ENCODE measurements around the gene IL18BP.
A peak's percentile ranks its signal among the peaks of the same experiment; 100 is the strongest.

IL18BP gene

DNA sequence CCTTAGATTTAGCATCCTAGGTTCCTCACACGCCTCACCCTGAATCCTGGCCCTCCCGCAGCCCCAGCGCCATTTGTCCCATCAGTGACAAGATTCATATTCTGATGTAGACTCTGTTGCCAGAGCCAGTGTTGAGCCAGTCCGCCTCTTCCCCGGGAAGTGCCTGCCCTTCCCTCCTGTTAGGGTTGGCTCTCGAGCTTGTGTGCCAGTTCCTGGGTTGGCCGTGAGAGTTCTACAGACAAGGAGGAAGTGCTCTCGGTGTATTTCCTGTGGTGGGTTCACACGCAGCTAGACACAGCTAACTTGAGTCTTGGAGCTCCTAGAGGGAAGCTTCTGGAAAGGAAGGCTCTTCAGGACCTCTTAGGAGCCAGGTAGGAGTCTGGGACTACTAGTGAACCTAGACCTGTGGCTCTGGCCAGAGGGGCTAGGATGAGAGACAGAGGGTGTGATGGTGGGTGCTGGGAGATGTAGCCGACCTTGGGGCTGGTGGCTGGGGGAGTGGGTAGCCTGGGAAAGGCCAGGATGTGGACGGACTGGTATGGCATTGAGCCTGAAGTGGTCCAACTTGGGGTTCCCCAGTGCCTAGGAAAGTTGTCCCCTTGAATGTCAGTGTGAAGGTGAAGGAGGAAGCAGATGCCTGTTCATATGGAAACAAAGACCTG lies at the start of gene IL18BP:
Gene IL18BP, plus strand, starts transcription at position 261 of the 662 bp plus-strand sequence. CDS start 1,076 bp downstream, outside the sequence.
- DNase-seq: no peak

DNA sequence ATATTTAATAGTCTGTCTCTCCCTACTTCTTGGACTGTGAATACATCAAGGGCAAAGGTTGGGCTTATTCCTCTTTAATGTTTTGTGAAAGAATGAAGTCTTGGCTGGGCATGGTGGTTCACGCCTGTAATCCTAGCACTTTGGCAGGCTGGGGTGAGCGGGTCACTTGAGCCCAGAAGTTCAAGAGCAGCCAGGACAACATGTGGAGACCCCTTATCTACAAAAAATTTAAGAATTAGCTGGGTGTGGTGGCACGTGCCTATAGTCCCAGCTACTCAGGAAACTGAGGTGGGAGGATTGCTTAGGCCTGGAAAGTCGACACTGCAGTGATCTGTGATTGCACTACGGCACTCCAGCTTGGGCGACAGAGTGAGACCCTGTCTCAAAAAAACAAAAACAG lies 49.7 kb upstream of the IL18BP start:
- no peak for DNase-seq

DNA sequence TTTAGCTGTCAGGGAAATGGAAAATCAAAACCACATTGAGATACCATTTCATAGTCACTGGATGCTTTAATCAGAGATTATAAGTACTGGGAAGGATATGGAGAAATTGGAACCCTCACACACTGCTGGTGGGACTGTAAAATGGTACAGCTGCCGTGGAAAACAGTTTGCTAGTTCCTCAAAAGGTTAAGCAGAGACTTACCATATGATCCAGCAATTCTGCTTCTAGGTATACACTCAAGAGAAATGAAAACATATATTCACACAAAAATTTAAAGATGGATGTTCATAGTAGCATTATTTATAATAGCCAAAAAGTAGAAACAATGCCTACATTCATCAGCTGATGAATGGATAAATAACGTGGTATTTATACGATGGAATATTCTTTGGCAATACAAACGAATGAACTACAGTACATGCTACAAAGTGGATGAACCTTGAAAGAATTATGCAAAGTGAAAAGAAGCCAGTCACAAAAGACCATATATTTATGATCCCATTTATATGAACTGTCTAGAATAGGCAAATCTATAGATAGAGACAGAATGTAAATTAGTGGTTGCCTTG lies 46.9 kb upstream of the IL18BP start:
- DNase-seq: no peak

DNA sequence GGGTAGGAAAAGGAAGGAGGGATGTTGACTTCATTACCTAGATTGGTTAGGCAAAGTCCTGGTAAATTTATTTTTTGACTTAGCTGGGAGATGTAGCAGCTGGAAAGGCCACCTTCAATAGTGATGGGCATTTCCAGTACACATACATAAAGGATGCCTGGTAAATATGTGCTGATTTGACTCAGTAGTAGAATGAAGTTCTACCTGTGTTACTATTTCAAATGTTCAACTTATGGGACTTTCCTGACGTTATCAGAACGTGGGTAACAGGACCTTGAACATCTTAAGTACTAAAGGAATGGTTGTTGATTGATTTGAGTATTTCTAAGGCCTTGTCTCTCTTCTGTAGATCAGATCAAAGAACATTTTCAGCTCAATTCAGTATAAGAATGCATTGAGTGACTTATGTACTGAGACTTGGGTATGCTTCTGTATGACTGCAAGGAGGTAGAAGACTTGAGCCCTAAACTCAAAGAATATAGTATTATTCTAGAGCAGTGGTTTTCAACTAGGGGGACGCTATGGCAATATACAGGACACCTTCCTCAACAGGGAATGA lies 42.7 kb upstream of the IL18BP start:
- DNase-seq: no peak

DNA sequence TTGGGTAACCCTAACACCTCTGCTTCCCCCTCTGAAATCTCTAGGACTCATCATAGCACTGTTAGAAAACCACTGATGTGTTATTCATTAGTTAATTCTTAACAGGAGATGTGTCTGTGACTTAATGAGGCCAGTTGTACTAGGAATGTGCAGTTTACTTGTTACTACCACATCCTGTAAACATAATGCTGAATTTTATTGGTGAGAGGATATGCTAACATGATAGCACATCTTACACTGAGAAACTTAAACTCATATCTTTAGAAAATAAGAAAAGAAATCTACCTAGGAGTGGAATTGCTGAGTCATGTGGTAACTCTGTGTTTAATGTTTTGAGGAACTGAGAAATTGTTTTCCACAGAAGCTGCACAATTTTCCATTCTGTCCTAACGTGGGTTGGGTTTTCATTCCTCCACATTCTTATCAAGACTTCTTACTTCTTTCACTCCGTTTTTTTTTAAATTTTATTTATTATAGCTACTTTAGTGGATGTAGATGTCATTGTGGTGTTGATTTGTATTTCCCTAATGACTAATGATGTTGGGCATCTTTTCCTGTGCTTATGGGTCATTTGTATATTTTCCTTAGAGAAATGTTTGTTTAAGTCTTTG lies 36.2 kb upstream of the IL18BP start:
- no peak for DNase-seq

DNA sequence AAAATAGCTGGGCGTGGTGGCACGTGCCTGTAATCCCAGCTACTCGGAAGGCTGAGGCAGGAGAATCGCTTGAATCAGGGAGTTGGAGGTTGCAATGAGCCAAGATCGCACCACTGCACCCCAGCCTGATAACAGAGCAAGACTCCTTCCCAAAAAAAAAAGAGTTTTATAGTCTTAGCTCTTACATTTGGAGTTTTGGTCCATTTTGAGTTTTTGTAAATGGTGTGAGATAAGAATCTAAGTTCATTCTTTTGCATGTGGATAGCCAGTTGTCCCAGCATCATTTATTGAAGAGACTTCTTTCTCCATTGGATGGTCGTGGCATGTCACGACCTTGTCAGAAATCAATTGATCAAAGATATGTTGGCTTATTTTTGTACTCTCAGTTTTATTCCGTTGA lies 35.2 kb upstream of the IL18BP start:
- no peak for DNase-seq

DNA sequence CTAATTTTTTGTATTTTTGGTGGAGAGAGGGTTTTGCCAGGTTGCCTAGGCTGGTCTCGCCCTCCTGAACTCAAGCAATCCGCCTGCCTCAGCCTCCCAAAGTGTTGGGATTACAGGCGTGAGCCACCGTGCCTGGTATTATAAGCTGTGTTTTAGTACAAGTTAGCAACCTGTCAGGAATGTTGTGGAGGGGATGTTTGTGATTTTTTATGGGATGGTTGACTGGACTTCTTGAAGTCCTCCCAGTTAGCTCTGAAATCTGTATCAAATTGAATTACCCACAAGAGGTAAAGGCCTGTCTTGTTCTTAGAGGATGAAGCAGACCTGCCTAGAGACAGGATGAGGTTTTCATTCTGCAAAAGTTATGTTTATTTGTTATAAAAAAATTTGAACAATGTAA lies 34.1 kb upstream of the IL18BP start:
- DNase-seq: no peak

DNA sequence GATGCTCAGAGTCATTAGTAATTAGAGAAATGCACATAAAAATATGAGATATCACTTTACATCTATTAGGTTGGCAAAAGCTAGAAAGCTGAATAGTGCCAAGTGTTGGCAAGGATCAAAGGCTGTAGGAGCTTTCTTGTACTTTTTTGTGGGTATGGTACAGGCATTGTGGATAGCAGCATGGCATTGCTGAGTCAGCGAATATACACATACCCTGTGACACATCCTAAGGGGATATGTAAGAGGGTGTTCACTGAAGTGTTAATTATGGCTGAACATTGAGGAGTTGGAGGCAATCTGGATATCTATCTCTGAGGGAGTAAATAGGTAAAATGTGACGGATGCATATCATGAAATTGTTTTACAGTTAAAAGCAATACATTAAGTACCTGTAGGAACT lies 27.0 kb upstream of the IL18BP start:
- DNase-seq: no peak

DNA sequence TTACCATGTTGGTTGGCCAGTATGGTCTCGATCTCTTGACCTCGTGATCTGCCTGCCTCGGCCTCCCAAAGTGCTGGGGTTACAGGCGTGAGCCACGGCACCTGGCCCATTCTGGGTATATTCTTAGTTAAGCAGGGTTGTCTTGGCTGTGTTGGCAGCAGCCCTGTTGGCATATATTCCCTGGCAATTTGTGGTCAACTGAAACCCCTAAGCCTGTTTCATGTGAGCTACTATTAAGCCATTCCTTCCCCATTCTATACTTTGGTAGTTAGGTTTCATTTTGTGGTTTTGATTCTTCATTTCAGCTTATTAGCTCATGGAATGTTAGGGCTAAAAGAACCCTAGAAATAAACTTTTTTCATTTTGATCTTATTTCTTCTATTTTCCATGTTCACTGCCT lies 22.2 kb upstream of the IL18BP start:
- DNase-seq: no peak

DNA sequence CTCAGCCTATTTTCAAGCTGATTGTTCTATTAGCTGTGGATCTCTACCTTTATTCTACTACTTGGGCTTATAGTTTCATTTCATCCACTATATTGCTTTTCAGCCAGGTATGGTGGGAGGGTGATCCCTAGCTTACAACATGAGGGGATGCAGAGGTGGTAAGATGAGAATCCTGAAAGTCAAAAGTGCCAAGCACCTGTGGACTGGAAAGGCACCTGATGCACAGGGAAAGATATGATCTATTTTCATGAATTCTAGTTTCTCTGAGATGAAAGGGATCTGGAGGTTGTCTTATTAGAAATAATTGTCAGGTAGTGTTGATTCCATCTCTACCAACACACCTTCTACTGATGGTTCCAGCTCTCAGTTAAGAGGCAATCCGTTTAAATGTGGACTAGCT lies 21.6 kb upstream of the IL18BP start:
- DNase-seq: no peak

DNA sequence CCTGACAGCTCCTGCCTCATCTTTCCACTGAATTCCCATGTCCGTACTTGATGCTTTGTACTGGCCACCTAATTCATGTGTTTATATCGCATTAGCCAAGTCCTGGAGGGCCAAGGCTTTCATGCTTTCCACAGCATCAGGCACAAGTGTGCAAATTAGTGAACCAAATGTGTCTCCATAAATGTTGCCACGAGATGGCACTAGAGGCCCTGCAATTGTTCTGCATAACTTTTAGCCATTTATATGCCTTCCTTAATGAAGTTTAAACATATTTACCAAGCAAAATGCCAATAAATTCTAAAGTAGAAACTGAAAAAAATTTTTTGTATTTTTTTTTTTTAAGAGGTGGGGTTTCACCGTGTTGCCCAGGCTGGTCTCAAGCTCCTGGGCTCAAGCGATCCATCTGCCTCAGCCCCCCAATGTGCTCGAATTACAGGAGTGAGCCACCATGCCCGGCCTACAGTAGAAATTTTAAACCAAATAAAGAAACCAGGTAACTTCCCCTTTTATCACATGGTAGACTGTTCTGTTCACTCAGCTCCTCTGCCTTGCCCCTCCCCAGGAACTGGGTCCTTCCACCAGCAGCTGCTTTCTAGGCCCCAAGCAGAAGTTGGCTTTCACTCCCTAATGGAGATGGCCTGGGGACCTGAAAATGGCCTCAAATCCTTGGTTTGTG lies 20.8 kb upstream of the IL18BP start:
- peak; percentile 7 for DNase-seq

DNA sequence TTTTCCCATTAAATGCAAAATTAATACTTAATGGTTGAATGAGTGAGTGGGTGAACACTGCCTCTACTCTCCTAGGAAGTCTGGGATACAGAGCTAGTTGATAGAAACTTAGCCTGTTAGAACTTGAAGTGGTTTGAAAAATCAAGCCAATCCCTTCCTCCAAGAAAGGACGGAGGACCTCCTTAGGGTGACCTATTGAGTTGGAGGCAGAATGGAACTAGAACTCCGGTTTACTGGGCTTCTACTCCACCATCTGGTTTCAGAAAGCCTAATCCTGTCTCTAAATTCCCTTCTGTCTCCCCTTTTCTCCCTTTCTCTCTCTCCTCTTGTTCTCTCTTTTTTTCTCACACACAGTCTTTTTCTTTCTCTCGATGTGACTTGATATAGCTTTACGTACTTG lies 19.6 kb upstream of the IL18BP start:
- DNase-seq: no peak

DNA sequence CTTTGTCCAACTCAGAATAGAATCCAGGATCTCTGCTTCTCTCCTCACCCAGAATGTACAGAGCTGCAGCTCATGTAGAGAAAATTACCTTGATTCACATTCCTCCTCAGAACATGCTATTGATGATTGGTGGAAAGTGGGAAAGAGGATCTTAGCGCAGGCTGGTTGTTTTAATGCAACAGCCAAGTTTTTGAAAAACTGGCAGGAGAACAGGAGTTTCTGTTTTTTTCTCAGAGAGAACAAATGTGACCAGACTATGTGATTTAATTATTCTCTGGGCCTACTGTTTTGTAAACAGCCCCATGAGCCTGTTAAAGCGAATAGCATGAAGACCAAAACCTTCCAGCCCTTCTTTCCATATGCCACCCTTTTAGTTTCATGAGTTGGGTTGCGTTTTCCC lies 19.1 kb upstream of the IL18BP start:
- DNase-seq: no peak

DNA sequence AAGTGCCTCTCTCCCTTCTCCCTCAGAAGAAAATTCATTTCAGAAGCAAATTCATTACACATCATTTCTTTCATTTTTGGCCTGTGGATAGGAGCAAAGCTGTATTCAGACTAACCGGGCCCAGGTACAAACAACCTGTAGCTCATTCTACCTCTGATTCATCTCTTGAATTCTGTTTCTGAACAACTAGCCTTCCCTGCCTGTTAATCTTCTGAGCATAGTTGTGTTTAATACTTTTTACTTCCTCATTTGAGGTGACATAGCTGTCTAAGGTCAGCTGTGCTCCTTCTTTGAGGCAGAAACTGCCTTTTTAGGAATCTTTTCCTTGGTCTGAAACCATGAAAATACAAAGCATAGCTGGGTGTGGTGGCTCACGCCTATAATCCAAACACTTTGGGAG lies 12.6 kb upstream of the IL18BP start:
- no peak for DNase-seq

DNA sequence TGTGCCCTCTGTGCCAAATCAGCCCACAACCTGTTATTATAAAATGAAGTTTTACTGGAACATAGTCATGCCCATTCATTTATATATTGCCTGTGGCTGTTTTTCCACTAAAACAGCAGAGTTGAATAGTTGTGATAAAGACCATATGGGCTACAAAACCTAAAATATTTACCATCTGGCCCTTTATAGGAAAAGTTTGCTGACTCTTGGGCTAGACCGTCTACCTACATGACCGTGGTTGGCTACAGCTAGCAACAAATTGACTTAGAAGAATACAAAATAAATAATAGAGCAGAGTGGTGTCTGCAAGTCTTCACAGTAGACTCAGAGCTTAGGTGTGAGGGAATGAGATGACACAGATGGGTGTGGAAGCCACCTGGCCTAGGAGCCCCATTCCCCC lies 11.2 kb upstream of the IL18BP start:
- DNase-seq: no peak

DNA sequence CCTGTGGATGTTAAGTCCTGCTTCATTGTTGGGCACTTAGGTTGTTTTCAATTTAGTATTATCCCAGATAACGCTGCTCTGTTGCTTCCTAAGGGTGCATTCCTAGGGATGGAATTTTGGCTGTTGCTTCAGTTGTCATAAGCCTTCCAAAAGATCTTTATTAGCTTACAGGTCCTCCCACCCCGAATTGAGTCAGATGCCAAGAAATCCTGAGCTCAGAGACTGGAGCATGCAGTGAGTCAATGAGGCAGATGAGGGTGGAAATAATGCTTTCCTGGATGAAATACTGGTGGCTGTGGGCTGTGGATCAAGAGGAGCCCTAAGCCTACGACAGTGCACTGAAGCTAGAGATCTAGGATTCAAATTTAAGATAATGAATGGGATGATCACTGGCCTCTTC lies 10.7 kb upstream of the IL18BP start:
- DNase-seq: no peak

DNA sequence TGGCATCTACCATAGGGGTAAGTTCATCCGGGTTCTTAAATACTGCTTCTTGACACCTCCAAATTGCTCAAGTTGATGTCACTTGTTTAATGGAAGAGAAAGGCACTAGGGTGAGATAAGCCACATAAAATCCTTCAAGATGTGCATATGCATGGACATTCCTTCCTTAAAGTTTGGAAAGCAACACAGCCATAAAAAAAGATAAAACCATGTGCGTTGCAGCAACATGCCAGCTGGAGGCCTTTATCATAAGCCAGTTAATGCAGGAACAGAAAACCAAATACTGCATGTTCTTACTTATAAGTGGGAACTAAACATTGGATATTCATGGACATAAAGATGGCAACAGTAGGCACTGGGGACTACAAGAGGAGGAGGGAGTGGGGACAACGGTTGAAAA lies 8.0 kb upstream of the IL18BP start:
- DNase-seq: no peak

DNA sequence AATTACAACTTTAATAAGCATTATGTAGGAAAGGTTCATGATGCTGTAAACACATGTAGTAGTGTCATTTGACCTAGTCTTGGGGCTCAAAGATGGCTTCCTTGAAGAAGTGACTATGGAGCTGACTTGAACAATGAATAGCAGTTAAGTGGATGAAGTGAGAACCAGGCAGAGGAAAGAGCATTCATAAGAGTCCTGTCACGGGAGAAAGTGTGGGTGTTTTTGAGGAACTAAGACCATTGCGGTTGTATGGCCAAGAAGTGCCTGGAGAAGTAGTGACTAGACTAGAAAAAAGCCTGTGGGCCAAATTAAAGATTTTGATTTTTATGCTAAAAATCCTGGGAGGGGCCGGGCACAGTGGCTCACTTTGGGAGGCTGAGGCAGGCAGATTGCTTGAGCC lies 7.2 kb upstream of the IL18BP start:
- no peak for DNase-seq

DNA sequence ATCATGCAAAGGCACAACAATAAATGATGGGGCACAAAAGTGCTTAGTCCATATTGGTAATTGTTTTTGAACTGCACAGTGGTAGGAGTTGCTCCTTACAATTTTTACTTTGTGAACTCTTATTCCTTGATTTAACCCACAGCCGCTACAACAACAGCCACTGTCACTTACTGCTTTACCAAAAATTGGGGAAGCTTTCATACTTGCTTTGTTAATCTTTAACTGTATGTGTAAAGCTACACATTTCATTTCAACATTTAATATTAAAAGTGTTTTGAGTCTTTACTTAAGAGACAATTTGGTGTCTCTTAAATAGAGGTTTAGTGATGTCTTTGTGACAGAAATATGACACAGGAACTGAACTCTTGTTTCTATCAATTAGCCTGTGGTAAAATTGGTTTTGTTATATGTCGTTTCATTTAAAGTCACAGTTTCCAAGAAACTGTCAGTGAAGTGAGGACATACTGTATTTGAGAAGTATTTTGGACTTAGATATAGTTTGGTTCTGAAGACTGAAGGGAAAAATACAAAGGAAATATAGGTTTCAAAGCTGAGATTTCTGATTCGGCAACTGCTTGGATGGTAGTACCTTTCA lies 6.5 kb upstream of the IL18BP start:
- no peak for DNase-seq

DNA sequence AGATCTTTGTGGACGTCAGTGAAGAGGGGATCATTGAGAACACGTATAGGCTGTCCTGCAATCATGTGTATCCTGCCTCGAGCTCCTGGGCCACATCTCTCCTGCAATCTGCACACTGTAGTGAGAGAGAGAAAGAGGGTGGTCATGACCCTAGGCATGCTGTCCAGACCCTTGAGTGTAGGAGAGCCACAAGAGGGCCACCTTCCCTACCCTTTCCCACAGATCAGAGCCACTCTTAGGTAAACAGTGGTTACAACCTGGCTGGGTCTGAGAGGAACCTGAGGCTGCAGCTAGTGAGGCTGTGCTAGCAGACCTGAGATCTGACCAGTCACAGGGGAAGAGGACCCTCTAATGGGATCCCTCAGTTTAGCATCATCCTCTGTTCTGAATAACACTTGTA lies 3.9 kb upstream of the IL18BP start:
- DNase-seq: no peak

DNA sequence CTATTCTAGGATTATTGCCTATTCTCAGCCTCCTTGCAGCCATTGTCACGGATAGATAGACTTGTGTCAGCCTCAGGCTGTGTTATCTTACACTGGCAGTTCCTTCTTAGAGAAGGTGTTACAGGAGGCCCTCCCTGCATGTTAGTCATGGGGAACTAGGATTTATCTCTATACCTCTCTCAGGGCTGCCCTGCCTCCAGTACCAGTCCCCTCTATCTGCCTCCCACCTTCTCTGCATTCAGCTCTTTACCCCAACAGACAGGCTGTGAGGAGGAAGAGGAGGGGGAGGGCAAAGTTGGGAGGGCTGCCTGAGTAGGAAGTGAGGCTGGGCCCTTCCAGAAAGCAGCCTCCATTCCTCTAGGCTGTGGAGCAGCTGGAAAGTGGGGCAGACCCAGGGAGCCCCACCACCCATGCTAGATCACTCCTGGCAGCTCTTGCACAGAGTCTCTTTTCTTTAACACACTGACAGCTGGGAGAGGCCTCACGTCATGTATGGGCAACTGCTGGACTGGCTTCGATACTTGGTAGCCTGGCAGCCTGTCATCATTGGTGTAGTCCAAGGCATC lies 2.9 kb upstream of the IL18BP start:
- DNase-seq: no peak

DNA sequence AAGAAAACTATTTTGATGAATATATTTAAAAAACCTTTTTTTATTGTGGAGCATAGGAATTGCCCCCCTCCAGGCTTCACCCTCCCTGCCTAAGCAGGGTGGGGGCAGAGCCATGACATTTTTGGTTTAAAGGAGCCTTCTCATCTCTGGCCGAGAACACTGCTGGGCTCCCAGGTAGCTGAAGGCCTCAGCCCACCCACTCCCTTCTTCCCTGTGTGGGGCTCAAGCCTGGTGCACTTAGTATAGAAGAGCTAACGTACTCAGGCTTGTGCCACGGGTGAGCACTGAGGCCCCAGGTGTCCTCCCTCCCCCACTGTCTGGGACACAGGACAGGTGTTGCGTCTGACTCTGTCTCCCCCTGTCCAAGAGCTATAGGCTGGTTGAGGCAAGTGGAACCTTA lies 2.2 kb upstream of the IL18BP start:
- DNase-seq: no peak

DNA sequence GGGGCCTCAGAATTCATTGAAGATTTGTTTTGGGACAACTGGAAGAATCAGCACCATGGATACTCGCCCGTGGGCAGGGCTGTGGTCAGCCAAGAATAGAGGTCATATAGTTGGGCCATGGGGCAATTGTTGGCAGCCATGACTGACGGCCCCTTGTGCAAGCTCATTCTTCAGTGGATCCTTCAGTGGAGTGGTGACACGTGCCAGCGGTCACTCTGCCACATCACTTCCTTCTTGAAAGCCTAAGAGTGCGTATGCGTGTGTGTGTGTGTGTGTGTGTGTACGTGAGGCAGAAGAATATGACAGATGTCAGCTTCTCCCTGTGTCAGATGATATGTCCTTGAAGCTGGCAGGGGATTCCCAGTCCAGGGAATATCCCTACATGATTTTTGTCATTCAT lies 1.8 kb upstream of the IL18BP start:
- DNase-seq: no peak

All from DMS79 treated with DMSO at 0.1 percent for 48 hours (cell line).